GM12801 (cell line): ENCODE results near the gene PLA2G7.

Source experiments
- TF ChIP-seq, protein P1 (sequence below): IDR thresholded peaks from one replicate; pipeline ENCODE4 v1.5.1; 2011; ENCODE audit warnings: control low read depth; ENCODE audit not compliant: insufficient read length; ENCODE audit errors: extremely low read depth

PLA2G7 gene

DNA sequence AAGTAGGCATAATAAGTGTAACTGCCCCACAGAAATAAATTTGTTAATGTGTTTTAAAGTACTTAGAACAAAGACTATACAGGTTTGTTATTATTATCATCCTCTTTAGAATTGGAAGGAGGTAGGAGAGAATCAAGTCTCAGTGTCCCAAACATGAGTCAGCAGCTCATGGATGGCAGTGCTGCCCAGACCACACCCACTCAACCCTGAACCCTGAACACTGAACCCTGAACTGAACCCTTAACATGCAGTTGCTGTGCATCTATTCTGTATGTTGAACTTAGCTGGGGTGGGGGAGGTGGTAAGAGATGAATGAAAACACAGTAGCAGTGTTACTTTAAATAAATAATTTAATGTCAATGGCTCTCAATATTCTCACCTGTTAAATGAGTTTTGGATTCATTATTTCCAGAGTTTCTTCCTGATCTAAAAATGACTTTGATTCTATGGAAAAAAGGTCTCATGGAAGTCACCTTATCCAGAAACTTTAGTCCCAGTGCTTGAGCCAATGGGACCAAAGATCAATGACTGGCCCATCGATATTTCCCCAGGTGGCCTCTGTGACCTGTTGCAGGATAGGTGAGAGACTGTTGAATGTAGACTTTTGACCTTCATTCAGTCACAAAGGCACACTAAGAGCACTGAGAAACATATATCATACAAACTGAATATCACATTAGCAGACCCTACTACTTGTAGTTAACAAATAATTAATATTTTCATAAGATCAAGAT is 8.4 kb upstream of the PLA2G7 start:
- TF ChIP-seq, protein P1, sequence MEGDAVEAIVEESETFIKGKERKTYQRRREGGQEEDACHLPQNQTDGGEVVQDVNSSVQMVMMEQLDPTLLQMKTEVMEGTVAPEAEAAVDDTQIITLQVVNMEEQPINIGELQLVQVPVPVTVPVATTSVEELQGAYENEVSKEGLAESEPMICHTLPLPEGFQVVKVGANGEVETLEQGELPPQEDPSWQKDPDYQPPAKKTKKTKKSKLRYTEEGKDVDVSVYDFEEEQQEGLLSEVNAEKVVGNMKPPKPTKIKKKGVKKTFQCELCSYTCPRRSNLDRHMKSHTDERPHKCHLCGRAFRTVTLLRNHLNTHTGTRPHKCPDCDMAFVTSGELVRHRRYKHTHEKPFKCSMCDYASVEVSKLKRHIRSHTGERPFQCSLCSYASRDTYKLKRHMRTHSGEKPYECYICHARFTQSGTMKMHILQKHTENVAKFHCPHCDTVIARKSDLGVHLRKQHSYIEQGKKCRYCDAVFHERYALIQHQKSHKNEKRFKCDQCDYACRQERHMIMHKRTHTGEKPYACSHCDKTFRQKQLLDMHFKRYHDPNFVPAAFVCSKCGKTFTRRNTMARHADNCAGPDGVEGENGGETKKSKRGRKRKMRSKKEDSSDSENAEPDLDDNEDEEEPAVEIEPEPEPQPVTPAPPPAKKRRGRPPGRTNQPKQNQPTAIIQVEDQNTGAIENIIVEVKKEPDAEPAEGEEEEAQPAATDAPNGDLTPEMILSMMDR: no peak

GRCh38 chr6:46741910-46742309 is 6.7 kb upstream of the PLA2G7 start:
- TF ChIP-seq, protein P1: no peak

- TF ChIP-seq, protein P1: no peak
Measured at GRCh38 chr6:46741482-46741881, 6.3 kb upstream of the PLA2G7 start.

DNA sequence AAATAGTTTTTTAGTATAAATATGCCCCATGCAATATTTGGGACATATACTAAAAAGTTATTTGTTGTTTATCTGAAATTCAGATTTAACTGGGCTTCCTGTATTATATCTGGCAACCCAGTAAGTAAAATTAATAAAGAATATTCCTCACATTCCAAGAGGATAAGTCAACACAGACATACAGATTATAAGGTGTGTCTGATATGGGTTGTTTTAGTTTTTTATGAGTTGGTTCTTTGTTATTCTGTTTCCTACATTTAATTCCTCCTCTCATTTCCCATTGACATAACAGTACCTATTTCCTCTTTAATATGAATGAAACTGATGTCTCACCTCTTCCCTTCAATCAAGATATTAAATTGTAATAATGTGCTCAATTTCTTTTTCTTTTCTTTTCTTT is 1.7 kb upstream of the PLA2G7 start:
- TF ChIP-seq, protein P1: no peak

GRCh38 chr6:46735720-46736031 is 501 bp upstream of the PLA2G7 start:
- TF ChIP-seq, protein P1: no peak

DNA sequence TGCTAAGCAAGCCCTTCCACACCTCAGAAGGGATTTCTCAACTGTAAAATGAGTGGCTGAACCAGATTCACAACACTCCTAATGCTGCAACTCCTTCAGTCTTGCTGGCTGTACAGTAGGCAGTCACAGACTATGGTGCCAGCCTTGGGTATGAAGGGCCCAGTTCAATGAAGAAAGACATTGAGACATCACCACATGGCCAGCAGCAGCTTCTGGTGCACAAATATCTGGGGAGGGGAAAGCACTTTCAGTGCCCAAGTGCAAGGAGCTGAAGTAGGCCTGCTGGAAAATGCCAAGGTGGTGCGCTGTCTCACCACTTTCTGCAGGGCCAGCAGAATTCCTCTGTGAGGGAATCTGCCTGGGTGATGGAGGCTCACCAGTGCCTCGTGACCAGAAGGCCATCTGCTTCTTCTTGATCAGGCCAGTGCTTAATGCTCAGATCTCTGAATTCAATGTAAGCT is 1.8 kb downstream of the PLA2G7 start:
- TF ChIP-seq, protein P1: no peak

DNA sequence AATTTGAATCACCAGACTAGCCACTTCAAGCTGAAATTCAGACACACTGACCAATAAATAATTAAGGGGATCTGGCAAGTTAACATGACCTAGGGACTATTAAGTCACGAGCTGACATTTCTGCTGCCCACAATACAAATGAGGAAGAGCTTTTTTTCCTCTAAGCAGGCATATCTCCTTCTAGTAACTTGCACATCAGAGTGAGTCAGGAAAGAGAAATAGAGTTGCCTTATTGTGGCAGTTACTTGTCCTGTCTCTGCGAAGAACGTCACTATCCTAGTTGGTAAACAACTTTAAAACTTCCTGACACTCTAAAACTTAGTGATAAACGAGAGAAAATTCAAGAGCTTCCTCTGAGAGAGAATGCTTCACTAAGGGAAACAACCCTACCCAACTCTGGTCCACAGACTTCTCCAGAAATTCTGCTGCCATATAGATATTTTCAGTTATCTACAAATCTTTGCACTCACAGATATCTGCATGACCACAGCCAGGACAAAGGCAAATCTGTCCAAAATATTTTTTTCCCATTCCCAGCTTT is 4.2 kb downstream of the PLA2G7 start:
- TF ChIP-seq, protein P1: no peak
